Activated CD4-positive, alpha-beta T cell treated with anti-CD3 and anti-CD28 coated beads for 48 hours (primary cell): ENCODE measurements around the gene COL2A1.

ENCODE experiments used
- DNase-seq: peaks from one replicate; pipeline ENCODE4 v3.0.0-alpha.2; 2020

The COL2A1 gene

DNA sequence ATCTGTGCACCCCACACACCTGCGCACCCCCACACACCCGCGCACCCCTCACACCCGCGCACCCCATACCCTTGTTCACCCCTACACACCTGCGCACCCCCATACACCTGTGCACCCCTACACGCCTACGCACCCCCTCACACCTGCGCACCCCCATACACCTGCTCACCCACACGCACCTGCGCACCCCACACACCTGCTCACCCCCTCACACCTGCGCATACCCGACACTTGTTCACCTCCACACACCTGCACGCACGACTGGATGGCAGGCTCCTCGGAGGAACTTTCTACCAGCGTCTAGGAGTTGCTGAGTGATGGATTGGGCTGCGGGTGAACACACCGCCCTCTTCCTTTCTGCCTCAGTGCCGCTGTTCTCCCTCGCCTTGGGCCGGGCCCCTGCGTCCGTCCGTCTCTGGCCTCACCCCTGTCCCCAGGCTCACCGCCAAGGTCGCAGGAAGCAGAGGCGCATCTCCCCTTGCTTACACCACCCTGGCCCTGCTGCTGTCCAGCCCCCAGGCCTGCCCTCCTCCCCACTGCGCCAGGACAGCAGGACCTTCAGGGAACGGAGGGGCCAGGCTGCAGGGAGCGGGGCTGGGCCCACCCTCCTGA is 61.6 kb downstream of the COL2A1 start:
- no peak for DNase-seq

DNA sequence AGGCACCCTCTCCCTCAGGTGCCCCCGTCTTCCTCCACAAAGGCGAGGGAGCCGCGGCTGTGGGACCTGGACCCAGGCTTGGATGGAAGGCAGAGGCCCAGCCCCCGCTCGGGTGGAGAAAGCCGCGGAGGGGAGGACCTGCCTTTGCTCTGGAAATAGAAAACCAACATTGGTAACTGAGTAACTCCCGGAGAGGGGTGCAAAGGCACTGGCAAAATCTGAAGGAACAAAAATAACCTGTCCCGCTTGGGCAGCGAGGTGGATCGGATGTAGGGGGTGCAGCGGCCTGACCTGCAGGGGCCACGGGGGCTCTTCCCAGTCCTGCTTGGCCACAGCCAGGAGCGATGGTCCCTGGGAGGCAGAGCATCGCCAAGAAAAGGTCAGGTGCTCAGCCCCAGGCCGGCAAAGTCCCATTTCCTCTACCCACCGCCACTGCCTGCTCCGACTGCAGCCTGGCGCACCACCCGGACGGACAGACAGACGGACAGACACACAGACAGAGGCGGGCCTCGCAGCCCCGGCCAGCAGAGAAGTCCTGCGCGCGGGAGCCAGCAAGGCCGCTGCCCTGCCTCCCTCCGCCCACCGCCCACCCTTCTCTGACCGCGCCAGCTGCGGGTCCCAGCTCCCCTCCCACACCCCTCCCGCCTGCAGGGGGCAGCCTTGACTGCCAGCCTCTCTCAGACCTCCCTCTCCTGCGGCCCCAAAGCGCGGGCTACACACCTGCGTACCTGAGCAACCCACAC is 62.2 kb downstream of the COL2A1 start:
- DNase-seq: peak; percentile 64

DNA sequence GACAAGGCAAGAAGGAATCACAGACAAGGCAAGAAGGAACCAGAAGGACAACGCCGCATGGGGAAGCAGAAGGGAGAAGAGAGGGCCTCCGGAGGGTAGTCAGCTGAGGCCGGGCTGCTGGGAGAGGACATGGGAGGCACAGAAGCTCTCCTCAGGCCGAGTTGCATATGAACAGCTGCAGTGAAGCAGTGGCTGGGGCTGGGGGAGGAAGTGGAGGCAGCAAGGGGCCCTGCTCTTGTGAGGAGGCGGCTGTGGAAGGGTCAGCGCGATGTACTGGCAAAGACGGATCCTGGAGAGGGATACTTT is 62.8 kb downstream of the COL2A1 start:
- no peak for DNase-seq

DNA sequence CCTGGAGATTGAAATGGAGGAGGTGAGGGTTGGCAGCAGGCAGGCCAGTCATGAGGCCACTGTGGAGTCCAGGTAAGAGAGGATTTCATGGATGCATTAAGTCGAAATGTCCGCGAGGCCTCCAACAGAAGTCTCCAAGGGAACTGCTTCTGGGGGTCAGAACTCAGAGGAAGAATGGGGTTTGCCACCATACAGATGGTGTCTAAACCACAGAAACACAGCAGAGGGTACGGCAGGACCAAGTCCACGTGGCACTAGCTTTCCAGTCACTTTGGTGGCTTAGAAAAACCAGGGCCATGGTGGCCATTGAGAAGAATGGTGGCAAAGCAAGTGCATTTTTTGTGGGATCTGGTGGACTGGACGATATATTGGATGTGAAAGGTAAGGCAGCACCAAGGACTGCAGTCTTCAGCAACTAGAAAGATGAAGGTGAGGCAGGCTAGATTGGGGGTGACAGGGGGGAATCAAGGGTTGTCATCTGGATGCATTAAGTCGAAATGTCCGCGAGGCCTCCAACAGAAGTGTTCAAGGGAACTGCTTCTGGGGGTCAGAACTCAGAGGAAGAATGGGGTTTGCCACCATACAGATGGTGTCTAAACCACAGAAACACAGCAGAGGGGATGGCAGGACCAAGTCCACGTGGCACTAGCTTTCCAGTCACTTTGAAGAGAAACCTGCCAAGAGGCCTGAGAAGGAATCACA is 63.4 kb downstream of the COL2A1 start:
- no peak for DNase-seq

DNA sequence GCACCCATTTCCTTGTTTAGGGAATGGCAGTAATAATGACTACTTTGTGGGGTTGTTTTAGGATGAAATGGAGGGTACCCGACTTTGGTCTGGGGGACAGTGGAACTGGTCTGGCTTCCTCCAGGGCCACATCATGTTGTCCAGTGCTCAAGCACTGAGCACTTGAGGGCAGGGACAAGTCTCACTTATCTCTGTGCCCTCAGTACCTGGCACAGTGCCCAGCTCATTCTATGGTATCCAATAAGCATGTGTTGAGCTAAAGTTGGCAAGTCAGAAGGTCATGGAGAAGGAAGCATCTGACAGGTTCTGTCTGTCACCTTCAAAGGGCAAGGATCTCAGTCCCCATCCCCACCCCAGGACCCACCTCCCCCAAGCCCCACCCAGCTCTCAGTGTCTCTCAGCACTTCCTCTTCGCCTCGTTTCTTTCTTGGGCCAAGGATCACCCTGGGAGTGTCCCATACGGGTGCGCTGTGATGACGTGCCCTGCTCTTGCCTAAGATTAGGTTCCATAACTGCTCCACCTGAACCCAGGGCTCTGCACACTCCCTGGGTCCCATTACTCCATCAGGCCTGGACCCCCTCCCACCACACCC is 65.2 kb downstream of the COL2A1 start:
- no peak for DNase-seq

DNA sequence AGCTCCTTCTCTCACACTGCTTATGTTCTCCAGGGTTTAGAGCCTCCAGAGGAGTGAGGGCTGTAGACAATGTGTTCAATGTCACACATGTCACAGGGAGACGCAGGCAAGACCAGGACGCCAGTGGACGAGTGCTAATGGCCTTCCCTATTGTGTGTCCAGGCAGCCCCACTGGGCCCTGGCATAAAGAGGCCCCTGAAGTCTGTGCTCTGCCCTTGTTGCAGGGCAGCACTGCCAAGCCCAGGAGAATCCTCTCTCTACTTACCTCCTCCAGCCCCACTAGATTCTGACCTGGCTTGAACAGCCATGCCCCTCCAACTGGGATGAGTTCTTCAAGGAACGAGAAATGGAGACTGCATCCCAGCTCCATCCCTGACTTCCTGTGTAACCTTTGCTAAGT is 65.7 kb downstream of the COL2A1 start:
- DNase-seq: no peak

DNA sequence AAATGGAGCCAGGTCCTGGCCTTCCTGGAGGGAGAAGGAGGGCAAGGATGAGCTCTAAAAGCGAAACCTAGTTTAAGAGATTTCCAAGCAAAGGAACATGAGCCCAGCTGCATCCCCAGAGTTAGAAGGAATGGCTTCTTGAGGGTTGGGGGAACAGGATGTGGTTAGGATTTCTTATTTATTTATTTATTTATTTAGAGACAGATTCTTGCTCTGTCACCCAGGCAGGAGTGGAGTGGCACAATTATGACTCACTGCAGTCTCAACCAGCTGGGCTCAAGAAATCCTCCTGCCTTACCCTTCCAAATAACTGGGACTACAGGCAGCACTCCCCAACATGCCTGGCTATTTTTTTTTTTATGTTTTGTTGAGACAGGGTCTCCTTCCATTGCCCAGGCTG is 66.2 kb downstream of the COL2A1 start:
- no peak for DNase-seq

DNA sequence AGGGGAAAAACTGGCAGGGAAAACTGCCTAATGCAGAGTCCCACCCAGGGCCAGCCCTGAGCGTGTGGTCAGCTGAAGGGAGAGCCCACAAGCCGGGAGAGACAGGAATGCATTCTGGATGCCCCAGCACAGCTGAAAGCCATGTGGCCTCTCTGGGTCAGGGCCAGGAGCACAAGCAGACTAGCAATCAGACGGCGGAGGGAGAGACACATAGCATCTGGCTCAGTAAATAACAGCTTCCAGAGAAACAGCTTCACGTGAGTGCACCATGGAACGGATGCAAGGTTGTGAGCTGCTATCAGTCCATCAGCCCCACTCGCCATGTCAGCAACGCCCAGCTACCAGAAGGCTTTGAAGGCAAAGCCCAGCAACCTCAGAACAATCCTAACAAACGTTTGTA is 69.1 kb downstream of the COL2A1 start:
- DNase-seq: no peak

DNA sequence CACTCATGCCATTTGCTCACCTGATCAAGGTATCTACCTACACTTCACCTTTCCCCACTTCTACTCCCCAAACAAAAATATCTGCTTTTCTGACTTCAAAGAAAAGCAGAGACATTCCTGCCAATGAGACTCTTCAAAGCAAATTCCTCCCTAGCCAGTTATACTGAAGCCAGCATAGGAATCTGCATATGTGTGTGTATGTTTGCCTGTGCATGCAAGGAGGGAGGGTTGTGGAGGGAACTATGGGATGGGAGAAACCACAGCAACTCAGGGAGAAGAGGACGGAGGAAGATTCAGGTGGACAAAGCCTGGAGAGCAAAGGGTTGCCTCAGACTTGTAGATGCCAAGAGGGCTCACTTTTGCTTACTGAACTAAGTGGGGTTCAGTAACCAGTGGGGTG is 73.1 kb downstream of the COL2A1 start:
- DNase-seq: no peak

DNA sequence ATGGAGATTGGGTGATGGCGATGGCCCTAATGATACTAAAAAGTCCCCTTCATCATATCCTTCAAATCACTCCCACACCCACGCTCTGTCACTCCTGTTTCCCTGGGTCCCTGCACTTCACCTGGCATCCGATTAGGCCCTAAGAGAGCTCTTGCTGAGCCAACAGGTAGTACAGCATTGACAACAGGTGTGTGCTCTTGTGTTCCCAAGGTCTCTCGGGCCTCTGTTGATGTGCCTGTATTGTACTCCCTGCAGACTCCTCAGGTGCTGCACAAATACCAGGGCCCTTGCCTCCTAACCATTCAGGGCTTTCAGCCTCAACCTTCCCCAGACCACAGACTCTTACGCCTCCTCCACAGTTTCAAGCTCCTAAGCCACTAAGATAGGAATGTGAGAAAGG is 73.6 kb downstream of the COL2A1 start:
- DNase-seq: no peak

DNA sequence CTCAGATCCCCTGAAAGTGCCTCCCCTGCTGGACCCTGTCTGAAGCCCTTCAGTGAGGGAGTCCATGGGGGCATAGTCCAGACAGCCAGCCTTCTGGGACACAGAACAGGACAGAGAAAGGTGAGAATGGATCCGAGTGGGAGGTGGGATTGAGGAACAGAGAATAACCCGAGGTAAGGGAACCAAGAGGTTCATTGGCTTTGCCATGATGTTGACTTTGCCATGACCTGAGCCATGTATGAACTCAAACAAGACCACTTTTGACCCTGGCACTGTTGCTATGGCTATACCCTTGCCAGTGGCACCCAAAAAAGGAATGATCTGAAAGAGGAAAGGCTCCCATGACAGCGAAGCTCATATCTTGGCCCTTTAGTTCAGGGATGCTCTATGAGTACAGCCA is 76.9 kb downstream of the COL2A1 start:
- no peak for DNase-seq
